D721Med (cell line): ENCODE measurements around the gene MYB.

ENCODE experiments used
- DNase-seq: peaks from one replicate; pipeline ENCODE4 v3.0.0; 2011; ENCODE audit warnings: low spot score; ENCODE audit not compliant: insufficient read length
- FAIRE-seq: peaks from 2 replicates; lab custom pipeline; 2011; peaks lifted over from hg19 to GRCh38; lab: Jason Lieb, UNC
- CTCF ChIP-seq: IDR thresholded peaks from 2 replicates; pipeline ENCODE4 v1.5.1; 2012; ENCODE audit warnings: mild to moderate bottlenecking, control low read depth; ENCODE audit not compliant: insufficient read depth; ENCODE audit errors: missing control alignments

Gene MYB

GRCh38 chr6:135166515-135166914, 14.6 kb upstream of the MYB start:
- DNase-seq (no peak), FAIRE-seq (no peak)
- TF ChIP-seq CTCF = no peak

GRCh38 chr6:135167617-135168016, 13.5 kb upstream of the MYB start:
- no peak for DNase-seq
- TF ChIP-seq CTCF = no peak
- no peak for FAIRE-seq

GRCh38 chr6:135168766-135169165, 12.3 kb upstream of the MYB start:
- TF ChIP-seq CTCF = no peak
- no peak for FAIRE-seq
- no peak for DNase-seq

- FAIRE-seq (no peak), DNase-seq (no peak)
- TF ChIP-seq CTCF = no peak
Observed at GRCh38 chr6:135170238-135170637, 10.9 kb upstream of the MYB start.

- DNase-seq (no peak), FAIRE-seq (no peak)
- no peak for TF ChIP-seq CTCF
Observed at GRCh38 chr6:135170849-135171248, 10.3 kb upstream of the MYB start.

GRCh38 chr6:135173242-135173988, 7.7 kb upstream of the MYB start:
- FAIRE-seq (no peak), DNase-seq (no peak)
- no peak for TF ChIP-seq CTCF

- FAIRE-seq (no peak), DNase-seq (no peak)
- no peak for TF ChIP-seq CTCF
Observed at GRCh38 chr6:135173989-135174484, 7.1 kb upstream of the MYB start.
